Transverse colon (tissue), 4 donors: ENCODE data around the gene ADCY9. TPM values are rescaled to one million over a fixed set of nuclear protein-coding genes. Genes with fewer than 3 reads are reported as not detected.

Experiments
- DNase-seq: peaks from one replicate; pipeline ENCODE4 v3.0.0-alpha.2; 2019
- H3K27ac ChIP-seq, 4 donors: fragments of 200-600 bp; sonication (generic); 2 replicates each; pipeline ENCODE4 v1.5.1; 2016 to 2018; ENCODE audit warnings: inconsistent platforms in 4 of 4
- H3K27me3 ChIP-seq: fragments of 200-600 bp; sonication (generic); 2 replicates; pipeline ENCODE4 v1.5.1; 2017; ENCODE audit warnings: inconsistent platforms
- H3K36me3 ChIP-seq, 4 donors: fragments of 200-600 bp; sonication (generic); 2 replicates each; pipeline ENCODE4 v1.5.1; 2017 to 2019; ENCODE audit warnings: inconsistent platforms in 4 of 4
- H3K4me1 ChIP-seq, 4 donors: fragments of 200-600 bp; sonication (generic); 2 replicates each; pipeline ENCODE4 v1.5.1; 2017 to 2020; ENCODE audit warnings: inconsistent platforms in 4 of 4
- H3K4me3 ChIP-seq, 4 donors: fragments of 200-600 bp; sonication (generic); 1 replicate in 1 of 4; 2 replicates in 3 of 4; pipeline versions ENCODE4 v1.5.1 to v1.6.1; 2017 to 2019; ENCODE audit warnings: inconsistent platforms in 4 of 4
- H3K9me3 ChIP-seq, 2 donors: fragments of 200-600 bp; sonication (generic); 2 replicates each; pipeline ENCODE4 v1.5.1; 2017 to 2019; ENCODE audit warnings: inconsistent platforms in 2 of 2
- CTCF ChIP-seq, 5 experiments: fragments of 200-600 bp in 3 of 5; fragments of 450-650 bp in 2 of 5; sonication (generic) in 3 of 5; IDR thresholded peaks; 1 replicate in 2 of 5; 2 replicates in 3 of 5; pipeline ENCODE4 v1.5.1; 2016 to 2017; ENCODE audit warnings: antibody characterized with exemption in 5 of 5, inconsistent platforms in 3 of 5, mild to moderate bottlenecking in 2 of 5, moderate library complexity in 1 of 5
- EP300 ChIP-seq: sonication (generic); formaldehyde crosslinking; IDR thresholded peaks from one replicate; pipeline ENCODE4 v1.6.1; 2017; ENCODE audit warnings: antibody characterized with exemption, low read depth
- POLR2A ChIP-seq: fragments of 450-650 bp; IDR thresholded peaks from one replicate; pipeline ENCODE4 v1.6.1; 2016; ENCODE audit warnings: antibody characterized with exemption, mild to moderate bottlenecking, moderate library complexity
- POLR2AphosphoS5 ChIP-seq, 3 donors: sonication (generic); formaldehyde crosslinking; IDR thresholded peaks; one replicate each; pipeline ENCODE4 v1.6.1; 2016; ENCODE audit warnings: antibody characterized with exemption in 3 of 3
- WGBS, 2 donors: methylation state at CpG; one replicate each; pipeline ENCODE4 v1.1.5; 2018; ENCODE audit warnings: low coverage in 1 of 2; 5-methylcytosine and 5-hydroxymethylcytosine counted together
- in situ Hi-C, 4 donors: fragments of 200-750 bp; cut with MboI; loops; one replicate each; pipeline versions ENCODE4 v1.15.0 to v1.15.1; 2017; ENCODE audit warnings: low sequenced_read_pairs in 3 of 4, low pct_ligation_motif_present in 1 of 4, low pct_unique_long_range_greater_than_20kb in 1 of 4
- intact Hi-C: fragments of 100-400 bp; cut with DNase I; formaldehyde crosslinking; loops from one replicate; pipeline ENCODE4 v1.15.1; 2023; ENCODE audit warnings: low total_unique reads
- total RNA-seq, 4 donors: library from RNA; depleted of rRNA; stranded (reverse); fragments of >200 nt; gene quantifications; one replicate each; pipeline ENCODE4 v1.1.0, GENCODE V29; 2016

Gene ADCY9
- 10 to 100 TPM; 33.7 to 46.0 (median 37.2) TPM for total RNA-seq

GRCh38 chr16:4116325-4117249 is at the start of gene ADCY9:
Gene ADCY9 (minus strand): TSS chr16:4116442. CDS start chr16:4115442, 1,000 bp downstream.
- Histone ChIP-seq H3K36me3 (no peaks in the 10 kb centered on the region), H3K9me3 (no peaks in the 10 kb centered on the region), H3K27ac (peak within 1 kb of the TSS; percentile 81 to 85 (median 82)), H3K4me1 (peaks cover 4 to 46% (median 38%) of the 10 kb centered on the region in 4 donors), H3K27me3 (no peaks in the 10 kb centered on the region), H3K4me3 (peak within 1 kb of the TSS; percentile 61 to 83 (median 70))
- 6 to 16% methylated on average over 9 to 29 of the region's 105 CpGs for WGBS, 2 donors
- no peak for TF ChIP-seq CTCF (IDR thresholded peaks at IDR 0.05)
- peak; percentile 41 for TF ChIP-seq POLR2A
- peak; percentile 42 to 44 (median 42) for TF ChIP-seq POLR2AphosphoS5 (IDR thresholded peaks at IDR 0.05)
- no peak for TF ChIP-seq EP300
- in situ Hi-C loops (loop anchor here in 2 of 4 donors (25.0 kb wide), 1 partner anchor 104 kb away; no protein-coding TSS in a partner anchor), intact Hi-C loops (loop anchor here (5.0 to 10.0 kb wide), 3 partner anchors 136 to 179 kb away; no protein-coding TSS in a partner anchor)
- DNase-seq: peak; percentile 82

- in situ Hi-C loops (no loop called here), intact Hi-C loops (no loop called here)
- Histone ChIP-seq H3K27me3 (no peaks in the 10 kb centered on the region), H3K27ac (no peak overlapping the region), H3K9me3 (no peaks in the 10 kb centered on the region), H3K4me1 (no peaks in the 10 kb centered on the region), H3K4me3 (no peak overlapping the region), H3K36me3 (no peaks in the 10 kb centered on the region)
- WGBS, 2 donors: 82% methylated on average over 6 to 7 of the region's 7 CpGs
- no peak for DNase-seq
- TF ChIP-seq EP300: no peak
Observed at GRCh38 chr16:4160658-4161430, 44.6 kb upstream of the ADCY9 start.

GRCh38 chr16:4159726-4160125 is 43.5 kb upstream of the ADCY9 start:
- in situ Hi-C loops: no loop called here

More at GRCh38 chr16:4159726-4160125, 43.5 kb upstream of the ADCY9 start:
- WGBS, 2 donors: 94% methylated on average over 17 of the region's 17 CpGs; no CpG with 5 or more reads in 1 of the 2 donors
- DNase-seq: no peak
- intact Hi-C loops: no loop called here
- H3K27me3 ChIP-seq: no peaks in the 10 kb centered on the region
- H3K4me3 ChIP-seq: no peak overlapping the region
- no peak overlapping the region for H3K27ac ChIP-seq
- H3K4me1 ChIP-seq: no peaks in the 10 kb centered on the region
- H3K9me3 ChIP-seq: no peaks in the 10 kb centered on the region
- no peaks in the 10 kb centered on the region for H3K36me3 ChIP-seq
- no peak for TF ChIP-seq POLR2A
- TF ChIP-seq EP300: no peak
- no peak for TF ChIP-seq CTCF (IDR thresholded peaks at IDR 0.05)
- TF ChIP-seq POLR2AphosphoS5 (IDR thresholded peaks at IDR 0.05): no peak
